Effector CD4-positive, alpha-beta T cell (primary cell): ENCODE data around the gene PRKCA.
"Not testable (repeated sequence)": the region's sequence is repeated elsewhere in the genome, so short reads cannot be mapped to it uniquely, and the experiment has no call there.

Source experiments
- DNase-seq: peaks from one replicate; pipeline ENCODE4 v3.0.0-alpha.2; 2020

Gene PRKCA

GRCh38 chr17:66326476-66327047, 24.1 kb downstream of the PRKCA start:
- DNase-seq: no peak

DNA sequence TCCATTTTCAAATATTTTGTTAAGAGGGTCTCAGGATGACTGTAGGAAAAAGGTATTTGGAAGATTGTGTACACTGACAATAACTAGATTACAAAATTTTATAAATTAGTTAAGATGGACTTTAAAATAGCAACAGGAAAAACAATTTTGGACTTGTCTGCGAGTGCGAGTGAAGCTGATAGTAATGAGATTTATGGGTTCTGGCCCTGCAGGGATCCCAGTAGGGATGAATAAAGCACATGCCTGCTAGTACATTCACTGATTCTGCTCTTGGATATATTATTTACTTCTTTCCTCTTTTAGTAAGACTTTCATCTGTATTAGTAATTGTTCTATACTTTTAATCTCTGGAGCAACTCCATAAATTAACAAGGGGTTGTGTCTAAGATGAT, 28.2 kb downstream of the PRKCA start:
- DNase-seq: no peak

DNA sequence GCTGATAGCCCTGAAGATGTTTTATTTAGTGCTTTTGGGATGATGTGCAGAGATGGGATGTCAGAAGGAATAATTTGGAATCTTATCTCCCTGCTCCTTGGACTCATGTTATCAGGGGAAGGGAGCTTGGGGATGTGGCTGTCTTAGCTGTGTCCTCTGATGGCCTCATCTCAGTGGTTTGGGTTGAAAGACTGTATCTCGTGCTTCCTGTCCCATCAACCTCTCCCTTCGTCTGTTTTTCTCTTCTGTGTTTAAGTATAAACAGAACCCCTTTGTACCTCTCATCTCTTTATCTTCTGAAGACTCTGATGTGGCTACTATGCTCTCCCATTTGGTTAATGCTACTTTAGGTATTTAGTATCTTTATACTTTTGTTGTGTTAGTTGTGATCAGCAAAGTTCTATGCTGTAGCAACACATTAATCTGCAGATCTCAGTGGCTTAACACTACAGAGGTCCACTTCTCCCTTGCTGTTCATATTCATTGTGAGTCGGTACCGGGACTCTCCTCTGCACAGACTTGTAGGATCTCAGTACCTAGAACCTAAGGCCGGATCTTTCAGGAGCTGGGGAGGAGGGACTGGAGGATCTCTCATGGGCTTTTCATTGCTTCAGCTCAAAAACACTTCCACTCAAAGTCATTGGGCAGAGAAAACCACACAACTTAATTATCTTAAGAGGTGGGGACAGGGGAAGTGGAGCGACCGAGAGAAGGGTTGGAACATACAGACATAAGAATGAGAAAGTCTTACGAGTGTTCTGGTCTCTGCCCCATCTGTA, 28.8 kb downstream of the PRKCA start:
- DNase-seq: peak; percentile 17

DNA sequence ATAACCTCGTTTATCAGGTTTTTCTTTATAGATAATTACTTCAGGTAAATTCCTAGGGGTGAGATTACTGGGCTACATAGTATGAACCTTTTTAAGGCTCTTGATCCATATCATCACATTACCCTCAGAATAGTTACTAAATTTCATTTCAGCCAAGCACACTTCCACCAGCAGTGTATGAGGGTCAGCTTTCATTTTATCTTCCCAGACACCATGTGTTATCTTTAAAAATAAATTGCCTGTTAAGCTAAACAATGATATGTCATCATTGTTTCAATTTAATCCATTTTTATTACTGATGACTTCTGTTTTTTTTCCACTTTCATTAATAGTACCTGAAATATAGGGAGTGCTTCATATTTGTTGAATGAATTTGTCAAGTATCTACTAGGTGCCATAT, 33.4 kb downstream of the PRKCA start:
- DNase-seq: no peak

- DNase-seq: no peak
Measured at GRCh38 chr17:66337268-66337667, 34.9 kb downstream of the PRKCA start.

DNA sequence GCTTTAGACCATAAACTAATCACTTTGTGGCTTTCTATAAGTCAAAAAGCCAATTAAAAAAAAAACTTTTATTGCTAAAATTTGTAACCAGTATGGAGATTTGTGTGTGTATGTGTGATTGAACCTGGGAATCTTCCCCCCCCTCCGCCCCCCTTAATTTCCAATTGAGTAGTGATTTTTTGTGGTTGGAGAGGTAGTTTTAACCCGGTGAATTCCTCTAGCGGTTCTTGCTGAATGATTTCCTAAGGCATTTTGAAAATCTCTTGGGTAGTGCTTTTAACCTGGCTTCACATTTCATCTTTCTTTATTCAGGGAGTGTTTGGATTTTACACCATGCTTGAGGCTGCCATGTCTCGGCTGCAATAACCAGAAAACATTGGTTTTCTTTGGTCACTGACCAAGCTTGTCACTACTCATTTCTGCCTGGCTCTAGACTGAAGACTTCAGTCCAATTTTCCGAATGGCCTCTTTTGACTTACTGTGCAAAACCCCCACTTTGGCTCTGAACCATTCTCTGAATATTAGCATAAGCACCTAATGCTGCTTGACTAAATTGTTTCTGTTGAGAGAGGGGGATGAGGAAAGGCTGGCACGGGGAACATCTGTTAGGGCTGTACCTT, 35.6 kb downstream of the PRKCA start:
- no peak for DNase-seq

- DNase-seq: no peak
Measured at GRCh38 chr17:66338937-66339336, 36.5 kb downstream of the PRKCA start.

- no peak for DNase-seq
Measured at GRCh38 chr17:66339561-66339960, 37.1 kb downstream of the PRKCA start.

- no peak for DNase-seq
Measured at GRCh38 chr17:66340720-66341119, 38.3 kb downstream of the PRKCA start.

- no peak for DNase-seq
Measured at GRCh38 chr17:66341462-66341861, 39.0 kb downstream of the PRKCA start.

GRCh38 chr17:66342263-66342662, 39.9 kb downstream of the PRKCA start:
- not testable (repeated sequence) for DNase-seq

- DNase-seq: no peak
Measured at GRCh38 chr17:66343531-66344078, 41.2 kb downstream of the PRKCA start.

GRCh38 chr17:66344473-66344872, 42.1 kb downstream of the PRKCA start:
- DNase-seq: no peak

DNA sequence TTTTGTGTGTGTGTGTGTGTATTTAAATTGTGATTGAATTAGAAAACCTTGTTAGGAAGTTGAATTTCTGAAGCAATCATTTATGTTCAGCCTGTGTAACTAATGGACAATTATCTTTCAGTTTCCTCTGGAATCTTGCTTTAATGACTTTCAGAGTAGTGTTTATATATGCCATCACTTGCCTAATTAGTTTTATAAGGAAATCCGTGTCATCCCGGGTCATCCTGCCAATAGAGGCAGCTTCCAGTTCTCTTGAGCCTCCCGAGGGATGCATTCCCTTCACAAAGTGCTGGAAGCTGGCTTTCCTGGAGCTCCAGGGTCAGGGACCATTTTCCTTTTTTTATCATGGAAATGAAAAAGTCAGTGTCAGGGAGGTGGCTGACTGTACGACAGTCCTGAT, 42.9 kb downstream of the PRKCA start:
- DNase-seq: no peak

GRCh38 chr17:66345949-66346638, 43.7 kb downstream of the PRKCA start:
- not testable (repeated sequence) for DNase-seq

GRCh38 chr17:66347661-66348514, 45.5 kb downstream of the PRKCA start:
- DNase-seq: no peak

DNA sequence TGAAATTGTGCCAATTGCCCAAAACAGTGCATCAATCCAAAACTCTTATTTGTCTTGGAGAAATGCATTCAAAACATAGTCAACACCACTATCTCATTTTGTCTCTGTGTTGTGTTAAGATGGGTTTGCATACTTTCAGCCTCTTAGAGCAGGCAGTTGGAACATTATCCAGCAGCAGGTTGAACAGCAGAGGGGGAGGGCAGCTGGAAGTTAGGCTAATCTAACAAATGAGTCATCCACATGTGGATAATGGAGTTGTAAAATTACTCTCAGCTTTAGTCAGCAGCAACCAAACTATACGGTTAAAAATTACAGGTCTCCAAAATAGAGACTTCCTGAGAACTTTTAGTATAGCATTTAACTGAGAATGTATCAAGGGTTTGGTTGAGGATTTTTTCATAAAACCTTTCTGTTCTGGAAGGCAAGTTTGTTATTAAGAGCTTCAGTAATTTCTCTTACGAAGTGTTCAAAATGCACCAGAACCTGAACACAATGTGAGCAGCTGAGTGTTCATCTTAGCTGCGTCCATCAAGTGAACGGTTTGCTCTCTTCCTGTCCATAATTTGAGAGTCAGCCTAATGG, 46.3 kb downstream of the PRKCA start:
- DNase-seq: no peak

- DNase-seq: no peak
Measured at GRCh38 chr17:66349521-66350254, 47.3 kb downstream of the PRKCA start.

GRCh38 chr17:66350576-66350975, 48.2 kb downstream of the PRKCA start:
- not testable (repeated sequence) for DNase-seq

DNA sequence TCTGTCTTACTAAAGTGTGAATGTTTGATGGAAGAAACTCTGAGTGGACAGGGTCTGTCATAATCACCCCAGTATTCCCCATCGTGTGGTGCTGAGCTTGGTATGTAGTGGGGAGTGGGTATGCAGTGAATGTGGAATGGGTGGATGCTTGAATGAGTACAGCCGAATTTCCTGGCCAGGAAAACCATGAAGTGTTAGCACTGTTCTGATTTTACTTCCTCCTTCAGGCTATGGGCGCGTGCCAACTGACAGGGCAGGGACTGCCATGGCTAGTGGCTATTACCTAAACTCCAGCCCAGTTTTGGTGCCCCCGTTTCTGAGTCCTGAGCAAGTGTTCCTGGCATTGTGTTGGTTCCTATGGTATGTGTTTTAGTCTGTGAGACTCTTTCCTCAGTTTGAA, 48.6 kb downstream of the PRKCA start:
- DNase-seq: no peak

DNA sequence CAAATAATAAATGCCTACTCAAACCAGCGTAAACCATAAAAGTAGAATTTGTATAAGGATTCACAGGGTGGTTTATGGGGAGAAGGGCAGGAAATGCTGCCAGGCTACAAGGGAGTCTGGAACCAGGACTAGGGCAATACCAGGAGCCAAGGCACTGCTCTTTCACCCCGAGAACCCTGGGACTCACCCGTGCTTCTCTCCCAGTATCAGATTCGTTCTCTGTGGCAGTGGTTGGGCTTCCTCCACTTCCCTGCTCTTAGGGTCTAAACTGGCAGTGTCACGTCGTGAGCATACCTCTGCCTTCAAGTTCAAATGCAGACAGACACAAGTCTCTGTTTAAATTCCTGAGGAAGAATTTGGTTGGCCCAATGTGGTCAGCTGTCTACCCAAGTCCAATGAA, 49.3 kb downstream of the PRKCA start:
- no peak for DNase-seq
